GM12892 (cell line): ENCODE measurements around the gene NME9.

Experiments used
- POLR2A ChIP-seq: IDR thresholded peaks from 2 replicates; pipeline ENCODE4 v1.6.1; 2011; ENCODE audit warnings: low read depth, low read length, control low read depth
- POLR2AphosphoS5 ChIP-seq: IDR thresholded peaks from 2 replicates; pipeline ENCODE4 v1.6.1; 2011; ENCODE audit warnings: low read depth, low read length, control low read depth

DNA sequence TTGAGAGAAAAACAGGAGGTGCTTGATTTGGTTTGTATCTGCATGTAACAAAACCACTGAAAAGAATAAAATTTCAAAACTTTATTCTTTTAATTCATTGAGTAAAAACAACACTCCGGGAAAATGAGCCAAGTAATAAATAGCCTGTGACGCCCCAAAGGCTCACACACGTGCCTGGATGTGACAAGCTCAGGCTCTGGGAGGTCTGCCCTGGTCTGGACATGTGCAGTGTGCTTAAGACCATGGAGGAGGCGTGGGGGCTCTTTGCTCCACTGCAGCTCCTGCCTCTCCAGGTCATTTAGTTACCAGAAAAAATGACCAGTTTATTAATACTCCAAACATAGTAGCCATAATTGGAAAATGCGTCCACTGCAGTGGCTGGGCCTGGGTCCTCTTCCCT lies 8.6 kb upstream of the NME9 start:
- no peak for TF ChIP-seq POLR2AphosphoS5
- TF ChIP-seq POLR2A: no peak
